H9 (cell line): ENCODE results near the gene INPP4A. TPM values are rescaled to one million over a fixed set of nuclear protein-coding genes. Genes with fewer than 3 reads are reported as not detected.
A peak's percentile ranks its signal among the peaks of the same experiment; 100 is the strongest.

Source experiments
- DNase-seq: peaks from one replicate; pipeline ENCODE4 v3.0.0-alpha.2; 2017
- H2AFZ ChIP-seq: one replicate; pipeline ENCODE4 v1.6.1; 2013; ENCODE audit warnings: mild to moderate bottlenecking, low read length, control low read depth, moderate library complexity
- H2AK5ac ChIP-seq: 2 replicates; pipeline ENCODE4 v1.6.1; 2013; ENCODE audit warnings: low read length, control low read depth, mixed read lengths; ENCODE audit not compliant: insufficient read length
- H2BK120ac ChIP-seq: one replicate; pipeline ENCODE4 v1.6.1; 2013; ENCODE audit warnings: low read depth, mild to moderate bottlenecking, low read length, control low read depth, inconsistent platforms; ENCODE audit not compliant: poor library complexity, severe bottlenecking
- H2BK12ac ChIP-seq: 2 replicates; pipeline ENCODE4 v1.6.1; 2013; ENCODE audit warnings: low read length, control low read depth, mixed read lengths, low read depth; ENCODE audit not compliant: insufficient read length
- H2BK15ac ChIP-seq: 2 replicates; pipeline ENCODE4 v1.6.1; 2013; ENCODE audit warnings: low read depth, low read length, control low read depth
- H2BK20ac ChIP-seq: one replicate; pipeline ENCODE4 v1.6.1; 2013; ENCODE audit warnings: low read depth, mild to moderate bottlenecking, low read length, control low read depth, inconsistent platforms; ENCODE audit not compliant: poor library complexity, severe bottlenecking
- H2BK5ac ChIP-seq: 2 replicates; pipeline ENCODE4 v1.6.1; 2013; ENCODE audit warnings: low read length, control low read depth, mixed read lengths; ENCODE audit not compliant: insufficient read length
- H3K14ac ChIP-seq: 2 replicates; pipeline ENCODE4 v1.6.1; 2013; ENCODE audit warnings: low read length, control low read depth; ENCODE audit not compliant: insufficient read depth
- H3K18ac ChIP-seq: 2 replicates; pipeline ENCODE4 v1.6.1; 2013; ENCODE audit warnings: low read depth, mild to moderate bottlenecking, mixed read lengths, low read length, control low read depth; ENCODE audit not compliant: insufficient read length
- H3K23ac ChIP-seq: 2 replicates; pipeline ENCODE4 v1.6.1; 2013; ENCODE audit warnings: low read length, control low read depth, mixed read lengths, low read depth; ENCODE audit not compliant: insufficient read length
- H3K23me2 ChIP-seq: 2 replicates; pipeline ENCODE4 v1.6.1; 2013; ENCODE audit warnings: low read depth, mild to moderate bottlenecking, mixed read lengths, low read length, control low read depth; ENCODE audit not compliant: insufficient read length, poor library complexity, severe bottlenecking
- H3K27ac ChIP-seq: 2 replicates; pipeline ENCODE4 v1.5.1; 2013; ENCODE audit warnings: low read length, control low read depth, mixed read lengths, low read depth; ENCODE audit not compliant: insufficient read length
- H3K27me3 ChIP-seq: 2 replicates; pipeline ENCODE4 v1.6.1; 2013; ENCODE audit warnings: low read length, control low read depth, inconsistent platforms; ENCODE audit not compliant: insufficient read depth
- H3K4ac ChIP-seq: 2 replicates; pipeline ENCODE4 v1.6.1; 2013; ENCODE audit warnings: low read depth, mild to moderate bottlenecking, control low read depth, inconsistent platforms, low read length, moderate library complexity
- H3K4me1 ChIP-seq: 2 replicates; pipeline ENCODE4 v1.6.1; 2013; ENCODE audit warnings: low read length, control low read depth, inconsistent platforms; ENCODE audit not compliant: insufficient read depth
- H3K4me2 ChIP-seq: 2 replicates; pipeline ENCODE4 v1.6.1; 2013; ENCODE audit warnings: low read length, control low read depth, mixed read lengths; ENCODE audit not compliant: insufficient read length, insufficient read depth
- H3K56ac ChIP-seq: 2 replicates; pipeline ENCODE4 v1.6.1; 2013; ENCODE audit warnings: low read depth, mild to moderate bottlenecking, mixed read lengths, low read length, control low read depth; ENCODE audit not compliant: insufficient read length
- H3K79me1 ChIP-seq: 2 replicates; pipeline ENCODE4 v1.6.1; 2013; ENCODE audit warnings: low read depth, mild to moderate bottlenecking, moderate library complexity, low read length, control low read depth, inconsistent platforms; ENCODE audit not compliant: insufficient read depth, poor library complexity, severe bottlenecking
- H3K79me2 ChIP-seq: 2 replicates; pipeline ENCODE4 v1.6.1; 2013; ENCODE audit warnings: low read length, control low read depth, inconsistent platforms; ENCODE audit not compliant: insufficient read depth
- H3K9ac ChIP-seq: 2 replicates; pipeline ENCODE4 v1.6.1; 2013; ENCODE audit warnings: low read length, control low read depth, mixed read lengths; ENCODE audit not compliant: insufficient read length; ENCODE audit errors: extremely low read depth
- H3K9me3 ChIP-seq: one replicate; pipeline ENCODE4 v1.6.1; 2013; ENCODE audit warnings: low read depth, low read length, inconsistent platforms; ENCODE audit not compliant: control insufficient read depth
- H3T11ph ChIP-seq: one replicate; pipeline ENCODE4 v1.6.1; 2013; ENCODE audit warnings: mild to moderate bottlenecking, low read length, control low read depth, inconsistent platforms
- H4K20me1 ChIP-seq: one replicate; pipeline ENCODE4 v1.6.1; 2013; ENCODE audit not compliant: control insufficient read depth, insufficient read length, insufficient read depth
- H4K5ac ChIP-seq: 2 replicates; pipeline ENCODE4 v1.6.1; 2013; ENCODE audit warnings: low read depth, mild to moderate bottlenecking, mixed read lengths, low read length, control low read depth; ENCODE audit not compliant: insufficient read length
- H4K8ac ChIP-seq: replicated peaks from 2 replicates; pipeline ENCODE4 v1.6.1; 2013; ENCODE audit warnings: low read length, control low read depth, mixed read lengths, low read depth; ENCODE audit not compliant: insufficient read length
- H4K91ac ChIP-seq: 2 replicates; pipeline ENCODE4 v1.6.1; 2013; ENCODE audit warnings: low read depth, mild to moderate bottlenecking, moderate library complexity, mixed read lengths, low read length, control low read depth; ENCODE audit not compliant: insufficient read length
- H3K27ac Mint-ChIP-seq, 3 experiments: 2 replicates in 2 of 3; 3 replicates in 1 of 3; pipeline ENCODE4 v1.8.0; 2020 to 2021; ENCODE audit warnings: mixed read lengths in 3 of 3, mild to moderate bottlenecking in 1 of 3, moderate library complexity in 1 of 3
- H3K27me3 Mint-ChIP-seq: 2 replicates; pipeline ENCODE4 v1.8.0; 2021; ENCODE audit warnings: low read depth, mild to moderate bottlenecking, moderate library complexity, mixed read lengths
- H3K36me3 Mint-ChIP-seq, 3 experiments: 2 replicates in 2 of 3; 3 replicates in 1 of 3; pipeline ENCODE4 v1.8.0; 2020 to 2021; ENCODE audit warnings: low read depth in 3 of 3, mixed read lengths in 3 of 3; ENCODE audit not compliant: insufficient read depth in 1 of 3
- H3K4me1 Mint-ChIP-seq, 2 experiments: 2 replicates each; pipeline ENCODE4 v1.8.0; 2020; ENCODE audit warnings: mixed read lengths in 2 of 2
- H3K4me3 Mint-ChIP-seq, 2 experiments: 2 replicates in 1 of 2; 3 replicates in 1 of 2; pipeline ENCODE4 v1.8.0; 2020 to 2021; ENCODE audit warnings: mild to moderate bottlenecking in 2 of 2, mixed read lengths in 2 of 2, moderate library complexity in 1 of 2
- H3K9me3 Mint-ChIP-seq, 2 experiments: 2 replicates in 1 of 2; 3 replicates in 1 of 2; pipeline ENCODE4 v1.8.0; 2020; ENCODE audit warnings: mild to moderate bottlenecking in 2 of 2, mixed read lengths in 2 of 2, moderate library complexity in 1 of 2
- WGBS: extraction: QIAGEN DNeasy Blood & Tissue Kit; methylation state at CpG from one replicate; pipeline ENCODE4 v1.1.7; 2013; ENCODE audit warnings: missing lambda C conversion rate, low lambda C conversion rate, mixed read lengths; ENCODE audit not compliant: insufficient read length; ENCODE audit errors: extremely low coverage; 5-methylcytosine and 5-hydroxymethylcytosine counted together
- total RNA-seq: library from RNA; stranded (reverse); gene quantifications from 2 replicates; pipeline ENCODE4 v1.2.1, GENCODE V29; 2021
- TF ChIP-seq, protein P1 (sequence below): fragments of 200-600 bp; sonication (generic); conservative IDR thresholded peaks from 3 replicates; pipeline ENCODE4 v1.8.0; 2021; ENCODE audit warnings: antibody characterized with exemption, mild to moderate bottlenecking

The INPP4A gene
- total RNA-seq, 1 experiment from 2014 or later: 55.2 TPM

GRCh38 chr2:98445177-98445682, 572 bp downstream of the INPP4A start:
- Histone ChIP-seq H3K23ac (no peak overlapping the region), H4K20me1 (no peaks in the 10 kb centered on the region), H3K9ac (peak overlapping the region; percentile 49), H2AFZ (no peak overlapping the region), H4K8ac (no peak overlapping the region), H3K14ac (no peak overlapping the region), H3K4ac (no peak overlapping the region), H3K27ac (no peak overlapping the region), H2BK5ac (no peak overlapping the region), H3K56ac (no peak overlapping the region), H2BK12ac (no peak overlapping the region), H3K23me2 (peaks cover 8% of the 10 kb centered on the region), H2BK120ac (no peak overlapping the region), H2BK20ac (no peak overlapping the region), H2BK15ac (no peak overlapping the region), H3K27me3 (no peaks in the 10 kb centered on the region), H3K9me3 (no peaks in the 10 kb centered on the region), H2AK5ac (no peak overlapping the region), H3T11ph (no peak overlapping the region), H3K79me2 (peaks cover 14% of the 10 kb centered on the region; the same call in 1 of the 2 replicates), H4K91ac (no peak overlapping the region), H3K4me1 (peaks cover 5% of the 10 kb centered on the region), H4K5ac (no peak overlapping the region), H3K79me1 (peaks cover 3% of the 10 kb centered on the region), H3K4me2 (peak overlapping the region; percentile 90), H3K18ac (no peak overlapping the region)
- no peak for DNase-seq
- Mint-ChIP-seq H3K27ac (peak overlapping the region; percentile 22 to 70 (median 60); a peak in 5 of 7 replicates), H3K4me3 (peak overlapping the region; percentile 82 to 90), H3K9me3 (peaks cover 3 to 6% of the 10 kb centered on the region in 2 experiments; a peak in 4 of 5 replicates), H3K4me1 (peaks cover 64 to 69% of the 10 kb centered on the region in 2 experiments), H3K27me3 (no peaks in the 10 kb centered on the region), H3K36me3 (peaks cover 0 to 3% (median 0%) of the 10 kb centered on the region in 3 experiments; a peak in 2 of 7 replicates)
- TF ChIP-seq, protein P1, sequence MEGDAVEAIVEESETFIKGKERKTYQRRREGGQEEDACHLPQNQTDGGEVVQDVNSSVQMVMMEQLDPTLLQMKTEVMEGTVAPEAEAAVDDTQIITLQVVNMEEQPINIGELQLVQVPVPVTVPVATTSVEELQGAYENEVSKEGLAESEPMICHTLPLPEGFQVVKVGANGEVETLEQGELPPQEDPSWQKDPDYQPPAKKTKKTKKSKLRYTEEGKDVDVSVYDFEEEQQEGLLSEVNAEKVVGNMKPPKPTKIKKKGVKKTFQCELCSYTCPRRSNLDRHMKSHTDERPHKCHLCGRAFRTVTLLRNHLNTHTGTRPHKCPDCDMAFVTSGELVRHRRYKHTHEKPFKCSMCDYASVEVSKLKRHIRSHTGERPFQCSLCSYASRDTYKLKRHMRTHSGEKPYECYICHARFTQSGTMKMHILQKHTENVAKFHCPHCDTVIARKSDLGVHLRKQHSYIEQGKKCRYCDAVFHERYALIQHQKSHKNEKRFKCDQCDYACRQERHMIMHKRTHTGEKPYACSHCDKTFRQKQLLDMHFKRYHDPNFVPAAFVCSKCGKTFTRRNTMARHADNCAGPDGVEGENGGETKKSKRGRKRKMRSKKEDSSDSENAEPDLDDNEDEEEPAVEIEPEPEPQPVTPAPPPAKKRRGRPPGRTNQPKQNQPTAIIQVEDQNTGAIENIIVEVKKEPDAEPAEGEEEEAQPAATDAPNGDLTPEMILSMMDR: no peak
- no CpG with 5 or more reads among the region's 34 CpGs for WGBS
